ENCODE results near the gene IL3RA.
"Not testable (repeated sequence)": the region's sequence is repeated elsewhere in the genome, so short reads cannot be mapped to it uniquely, and the experiment has no call there.

Gene IL3RA

DNA sequence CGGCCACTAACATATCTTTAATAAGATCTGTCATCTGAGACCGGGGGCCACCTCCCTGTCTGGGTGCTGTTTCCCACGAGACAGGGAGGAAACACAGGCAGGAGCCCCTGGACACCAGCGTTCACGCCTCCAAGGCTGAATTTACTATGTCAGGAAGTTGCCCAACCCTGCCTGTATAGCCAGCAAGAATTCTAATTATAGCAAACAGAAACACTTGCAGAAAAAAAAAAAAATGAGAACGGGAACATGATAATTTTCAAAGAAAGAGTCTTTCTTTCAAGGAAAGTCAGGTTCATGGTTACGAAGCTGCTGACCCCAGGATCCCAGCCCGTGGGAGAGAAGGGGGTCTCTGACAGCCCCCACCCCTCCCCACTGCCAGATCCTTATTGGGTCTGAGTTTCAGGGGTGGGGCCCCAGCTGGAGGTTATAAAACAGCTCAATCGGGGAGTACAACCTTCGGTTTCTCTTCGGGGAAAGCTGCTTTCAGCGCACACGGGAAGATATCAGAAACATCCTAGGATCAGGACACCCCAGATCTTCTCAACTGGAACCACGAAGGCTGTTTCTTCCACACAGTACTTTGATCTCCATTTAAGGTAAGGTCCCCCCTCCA lies at the start of gene IL3RA:
TSS of gene IL3RA (plus strand) at position 455 of the 613 bp plus-strand sequence. CDS start 4,981 bp downstream, outside the sequence.
- H3K4me3 ChIP-seq (ENCODE audit: low read length) = no peak within 1 kb of the TSS
- H3K27ac ChIP-seq (ENCODE audit: low read length) = no peak within 1 kb of the TSS
- H3K9me3 ChIP-seq (ENCODE audit: insufficient read depth, low read depth, low read length) = peaks cover 11% of the 10 kb centered on the region; the same call in 1 of the 2 replicates
- no peaks in the 10 kb centered on the region for H3K4me1 ChIP-seq (ENCODE audit: insufficient read depth, low read length)
- no peaks in the 10 kb centered on the region for H3K36me3 ChIP-seq (ENCODE audit: insufficient read depth, low read depth, low read length)
- H3K9ac ChIP-seq (ENCODE audit: low read depth, low read length) = no peak within 1 kb of the TSS
- H3K27me3 ChIP-seq (ENCODE audit: insufficient read depth, low read length) = no peaks in the 10 kb centered on the region

DNA sequence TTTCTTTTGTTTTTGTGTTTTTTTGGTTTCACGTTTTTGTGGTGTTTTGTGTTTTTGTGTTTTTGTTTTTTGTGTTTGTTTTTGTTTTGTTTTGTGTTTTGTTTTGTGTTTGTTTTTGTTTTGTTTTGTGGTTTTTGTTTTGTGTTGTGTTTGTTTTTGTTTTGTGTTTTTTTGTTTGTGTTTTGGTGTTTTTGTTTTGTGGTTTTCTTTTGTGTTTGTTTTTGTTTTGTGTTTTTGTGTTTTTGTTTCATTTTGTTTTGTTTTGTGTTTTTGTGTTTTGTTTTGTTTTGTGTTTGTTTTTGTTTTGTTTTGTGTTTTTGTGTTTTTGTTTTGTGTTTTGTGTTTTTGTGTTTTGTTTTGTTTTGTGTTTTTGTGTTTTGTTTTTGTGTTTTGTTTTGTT lies 47.0 kb upstream of the IL3RA start:
- Histone ChIP-seq H3K9me3 (ENCODE audit: insufficient read depth, low read depth, low read length) (no peaks in the 10 kb centered on the region), H3K36me3 (ENCODE audit: insufficient read depth, low read depth, low read length) (no peaks in the 10 kb centered on the region), H3K27ac (ENCODE audit: low read length) (no peak overlapping the region), H3K27me3 (ENCODE audit: insufficient read depth, low read length) (no peaks in the 10 kb centered on the region), H3K4me1 (ENCODE audit: insufficient read depth, low read length) (no peaks in the 10 kb centered on the region), H3K4me3 (ENCODE audit: low read length) (no peak overlapping the region), H3K9ac (ENCODE audit: low read depth, low read length) (no peak overlapping the region)

DNA sequence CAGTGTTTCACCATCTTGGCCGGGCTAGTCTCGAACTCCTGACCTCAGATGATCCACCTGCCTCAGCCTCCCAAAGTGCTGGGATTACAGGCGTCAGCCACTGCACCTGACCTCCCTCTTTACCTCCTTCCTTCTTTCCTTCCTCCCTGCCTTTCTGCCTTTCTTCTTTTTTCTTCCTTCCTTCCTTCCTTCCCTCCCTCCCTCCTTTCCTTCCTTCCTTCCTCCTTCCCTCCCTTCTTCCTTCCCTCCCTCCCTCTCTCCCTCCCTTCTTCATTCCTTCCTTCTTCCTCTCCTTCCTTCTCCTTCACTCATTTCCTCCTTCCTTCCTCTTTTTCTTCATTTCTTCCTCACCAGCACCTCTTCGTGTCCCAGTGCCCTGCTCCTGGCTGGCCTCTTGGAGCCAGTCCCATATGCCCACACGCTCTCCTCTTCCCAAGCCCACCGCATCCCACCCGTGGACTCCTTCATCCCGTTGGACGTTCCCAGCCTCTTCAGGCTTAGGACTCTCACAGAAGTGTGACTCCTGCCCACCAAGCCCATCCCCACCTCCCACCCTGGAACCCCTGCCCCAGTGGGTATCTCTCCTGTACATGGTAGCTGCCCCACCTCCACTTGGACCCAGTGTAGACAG lies 45.4 kb upstream of the IL3RA start:
- no peaks in the 10 kb centered on the region for H3K36me3 ChIP-seq (ENCODE audit: insufficient read depth, low read depth, low read length)
- H3K27me3 ChIP-seq (ENCODE audit: insufficient read depth, low read length) = no peaks in the 10 kb centered on the region
- H3K4me3 ChIP-seq (ENCODE audit: low read length) = no peak overlapping the region
- H3K27ac ChIP-seq (ENCODE audit: low read length) = no peak overlapping the region
- no peak overlapping the region for H3K9ac ChIP-seq (ENCODE audit: low read depth, low read length)
- H3K4me1 ChIP-seq (ENCODE audit: insufficient read depth, low read length) = no peaks in the 10 kb centered on the region
- no peaks in the 10 kb centered on the region for H3K9me3 ChIP-seq (ENCODE audit: insufficient read depth, low read depth, low read length)

DNA sequence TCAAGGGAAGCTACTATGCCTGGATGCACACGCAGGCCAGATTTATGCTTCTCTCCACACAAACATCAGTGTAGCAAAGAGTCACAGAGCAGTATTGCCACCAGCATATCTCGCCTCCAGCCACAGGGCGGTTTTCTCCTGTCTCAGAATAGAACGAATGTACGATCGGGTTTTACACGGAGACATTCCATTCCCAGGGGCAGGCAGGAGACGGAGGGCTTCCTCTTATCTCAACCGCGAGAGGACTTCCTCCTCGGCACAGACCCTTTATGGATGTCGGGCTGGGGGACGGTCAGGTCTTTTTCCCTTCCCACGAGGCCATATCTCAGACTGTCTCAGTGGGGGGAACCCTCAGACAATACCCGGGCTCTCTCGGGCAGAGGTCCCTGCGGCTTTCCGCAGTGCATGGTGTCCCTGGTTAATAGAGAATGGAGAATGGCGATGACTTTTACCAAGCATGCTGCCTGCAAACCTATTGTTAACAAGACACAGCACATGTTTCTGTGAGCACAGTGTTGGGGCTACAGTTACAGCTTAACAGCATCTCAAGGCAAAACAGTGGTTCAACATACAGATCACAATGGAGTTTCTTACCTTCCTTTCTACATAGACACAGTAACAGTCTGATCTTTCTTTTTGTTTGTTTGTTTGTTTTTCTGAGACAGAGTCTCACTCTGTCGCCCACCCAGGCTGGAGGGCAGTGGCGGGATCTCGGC lies 43.9 kb upstream of the IL3RA start:
- no peaks in the 10 kb centered on the region for H3K9me3 ChIP-seq (ENCODE audit: insufficient read depth, low read depth, low read length)
- no peak overlapping the region for H3K9ac ChIP-seq (ENCODE audit: low read depth, low read length)
- no peaks in the 10 kb centered on the region for H3K27me3 ChIP-seq (ENCODE audit: insufficient read depth, low read length)
- H3K4me3 ChIP-seq (ENCODE audit: low read length) = no peak overlapping the region
- no peaks in the 10 kb centered on the region for H3K36me3 ChIP-seq (ENCODE audit: insufficient read depth, low read depth, low read length)
- H3K4me1 ChIP-seq (ENCODE audit: insufficient read depth, low read length) = no peaks in the 10 kb centered on the region
- H3K27ac ChIP-seq (ENCODE audit: low read length) = no peak overlapping the region

DNA sequence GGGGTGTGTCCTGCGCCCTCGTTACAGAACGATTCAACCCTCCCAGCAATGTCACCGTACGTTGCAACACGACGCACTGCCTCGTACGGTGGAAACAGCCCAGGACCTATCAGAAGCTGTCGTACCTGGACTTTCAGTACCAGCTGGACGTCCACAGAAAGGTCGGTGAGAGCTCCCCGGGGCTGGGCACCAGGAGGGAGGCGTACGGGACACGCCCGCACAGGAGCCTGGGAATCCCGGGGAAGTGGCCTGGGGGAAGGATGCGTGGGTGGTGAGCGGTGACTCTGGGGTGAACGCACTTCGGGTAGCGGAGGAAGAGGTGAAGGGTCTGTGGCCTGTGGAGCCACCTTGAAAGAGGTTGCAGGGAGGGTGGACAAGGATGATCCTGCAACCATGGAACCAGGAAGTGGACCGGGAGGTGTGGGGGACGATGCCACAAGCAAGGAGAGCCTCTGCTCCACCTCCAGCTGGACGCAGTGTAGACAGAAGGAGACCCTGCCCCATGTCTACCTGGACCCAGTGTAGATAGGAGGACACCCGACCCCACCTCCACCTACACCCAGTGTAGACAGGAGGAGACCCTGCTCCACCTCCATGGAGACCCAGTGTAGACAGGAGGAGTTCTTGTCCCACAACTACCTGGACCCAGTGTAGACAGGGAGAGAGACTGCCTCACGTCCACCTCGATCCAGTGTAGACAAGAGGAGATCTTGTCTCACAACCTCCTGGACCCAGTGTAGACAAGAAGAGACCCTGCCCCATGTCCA lies 42.1 kb upstream of the IL3RA start:
- H3K4me1 ChIP-seq (ENCODE audit: insufficient read depth, low read length) = no peaks in the 10 kb centered on the region
- H3K9ac ChIP-seq (ENCODE audit: low read depth, low read length) = no peak overlapping the region
- H3K36me3 ChIP-seq (ENCODE audit: insufficient read depth, low read depth, low read length) = no peaks in the 10 kb centered on the region
- H3K4me3 ChIP-seq (ENCODE audit: low read length) = no peak overlapping the region
- no peaks in the 10 kb centered on the region; the same call in 1 of the 2 replicates for H3K9me3 ChIP-seq (ENCODE audit: insufficient read depth, low read depth, low read length)
- no peak overlapping the region for H3K27ac ChIP-seq (ENCODE audit: low read length)
- no peaks in the 10 kb centered on the region for H3K27me3 ChIP-seq (ENCODE audit: insufficient read depth, low read length)

DNA sequence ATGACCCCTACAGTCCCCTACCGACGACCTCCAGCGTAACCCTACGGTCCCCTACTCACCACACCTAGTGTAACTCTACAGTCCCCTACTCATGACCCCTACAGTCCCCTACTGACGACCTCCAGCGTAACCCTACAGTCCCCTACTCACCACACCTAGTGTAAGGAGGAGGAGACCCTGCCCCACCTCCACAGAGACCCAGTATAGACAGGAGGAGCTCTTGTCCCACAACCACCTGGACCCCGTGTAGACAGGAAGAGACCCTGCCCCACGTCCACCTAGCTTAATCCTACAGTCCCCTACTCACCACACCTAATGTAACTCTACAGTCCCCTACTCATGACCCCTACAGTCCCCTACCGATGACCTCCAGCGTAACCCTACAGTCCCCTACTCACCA lies 41.0 kb upstream of the IL3RA start:
- Histone ChIP-seq H3K27ac (ENCODE audit: low read length) (no peak overlapping the region), H3K4me3 (ENCODE audit: low read length) (no peak overlapping the region), H3K36me3 (ENCODE audit: insufficient read depth, low read depth, low read length) (no peaks in the 10 kb centered on the region), H3K4me1 (ENCODE audit: insufficient read depth, low read length) (no peaks in the 10 kb centered on the region; the same call in 1 of the 2 replicates), H3K9ac (ENCODE audit: low read depth, low read length) (no peak overlapping the region), H3K27me3 (ENCODE audit: insufficient read depth, low read length) (no peaks in the 10 kb centered on the region), H3K9me3 (ENCODE audit: insufficient read depth, low read depth, low read length) (no peaks in the 10 kb centered on the region; the same call in 1 of the 2 replicates)

DNA sequence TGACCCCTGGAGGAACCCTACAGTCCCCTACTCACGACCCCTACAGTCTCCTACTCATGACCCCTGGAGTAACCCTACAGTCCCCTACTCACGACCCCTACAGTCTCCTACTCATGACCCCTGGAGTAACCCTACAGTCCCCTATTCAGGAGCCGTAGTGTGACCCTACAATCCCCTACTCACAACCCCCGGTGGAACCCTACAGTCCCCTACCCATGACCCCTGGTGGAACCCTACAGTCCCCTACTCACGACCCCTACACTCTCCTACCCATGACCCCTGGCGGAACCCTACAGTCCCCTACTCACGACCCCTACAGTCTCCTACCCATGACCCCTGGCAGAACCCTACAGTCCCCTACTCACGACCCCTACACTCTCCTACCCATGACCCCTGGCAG lies 39.0 kb upstream of the IL3RA start:
- not testable (repeated sequence) for H3K9ac ChIP-seq (ENCODE audit: low read depth, low read length); H3K27me3 ChIP-seq (ENCODE audit: insufficient read depth, low read length); H3K4me1 ChIP-seq (ENCODE audit: insufficient read depth, low read length); H3K27ac ChIP-seq (ENCODE audit: low read length); H3K4me3 ChIP-seq (ENCODE audit: low read length); H3K36me3 ChIP-seq (ENCODE audit: insufficient read depth, low read depth, low read length); H3K9me3 ChIP-seq (ENCODE audit: insufficient read depth, low read depth, low read length)

DNA sequence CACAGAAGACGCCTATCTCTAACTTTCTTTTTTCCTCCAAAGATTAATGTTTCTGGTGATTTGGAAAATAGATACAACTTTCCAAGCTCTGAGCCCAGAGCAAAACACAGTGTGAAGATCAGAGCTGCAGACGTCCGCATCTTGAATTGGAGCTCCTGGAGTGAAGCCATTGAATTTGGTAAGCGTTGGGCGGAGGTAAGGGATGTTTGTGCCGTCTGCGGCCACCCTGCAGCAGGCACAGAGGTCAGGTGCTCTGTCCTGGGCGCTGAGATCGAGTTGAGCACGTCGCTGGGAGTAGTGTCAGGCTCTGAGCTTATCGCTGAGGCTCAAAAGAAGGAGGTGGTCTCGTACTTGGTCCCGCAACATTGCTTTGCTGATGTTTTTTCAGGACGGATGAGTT lies 36.1 kb upstream of the IL3RA start:
- H3K9ac ChIP-seq (ENCODE audit: low read depth, low read length) = no peak overlapping the region
- peak overlapping the region; percentile 23; the same call in 1 of the 2 replicates for H3K4me3 ChIP-seq (ENCODE audit: low read length)
- no peak overlapping the region for H3K27ac ChIP-seq (ENCODE audit: low read length)
- no peaks in the 10 kb centered on the region for H3K27me3 ChIP-seq (ENCODE audit: insufficient read depth, low read length)
- H3K36me3 ChIP-seq (ENCODE audit: insufficient read depth, low read depth, low read length) = no peaks in the 10 kb centered on the region
- H3K9me3 ChIP-seq (ENCODE audit: insufficient read depth, low read depth, low read length) = no peaks in the 10 kb centered on the region; the same call in 1 of the 2 replicates
- H3K4me1 ChIP-seq (ENCODE audit: insufficient read depth, low read length) = no peaks in the 10 kb centered on the region; the same call in 1 of the 2 replicates

DNA sequence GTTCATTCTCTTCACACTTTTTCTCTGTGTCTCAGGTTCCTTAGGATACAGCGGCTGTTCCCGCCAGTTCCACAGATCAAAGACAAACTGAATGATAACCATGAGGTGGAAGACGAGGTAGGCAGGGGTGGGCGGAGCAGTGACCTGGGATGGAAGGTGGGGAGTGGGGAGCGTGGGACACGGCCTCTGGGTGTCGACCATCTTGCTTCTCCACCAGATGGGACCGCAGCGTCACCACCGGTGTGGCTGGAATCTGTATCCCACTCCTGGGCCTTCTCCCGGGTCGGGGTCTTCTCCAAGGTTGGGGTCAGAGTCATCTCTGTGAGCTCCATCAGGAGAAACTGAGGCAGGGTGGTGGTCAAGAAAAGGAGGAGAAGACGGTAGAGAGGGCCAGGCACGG lies 31.2 kb upstream of the IL3RA start:
- Histone ChIP-seq H3K9ac (ENCODE audit: low read depth, low read length) (no peak overlapping the region), H3K9me3 (ENCODE audit: insufficient read depth, low read depth, low read length) (peaks cover 3% of the 10 kb centered on the region; the same call in 1 of the 2 replicates), H3K27me3 (ENCODE audit: insufficient read depth, low read length) (no peaks in the 10 kb centered on the region)

DNA sequence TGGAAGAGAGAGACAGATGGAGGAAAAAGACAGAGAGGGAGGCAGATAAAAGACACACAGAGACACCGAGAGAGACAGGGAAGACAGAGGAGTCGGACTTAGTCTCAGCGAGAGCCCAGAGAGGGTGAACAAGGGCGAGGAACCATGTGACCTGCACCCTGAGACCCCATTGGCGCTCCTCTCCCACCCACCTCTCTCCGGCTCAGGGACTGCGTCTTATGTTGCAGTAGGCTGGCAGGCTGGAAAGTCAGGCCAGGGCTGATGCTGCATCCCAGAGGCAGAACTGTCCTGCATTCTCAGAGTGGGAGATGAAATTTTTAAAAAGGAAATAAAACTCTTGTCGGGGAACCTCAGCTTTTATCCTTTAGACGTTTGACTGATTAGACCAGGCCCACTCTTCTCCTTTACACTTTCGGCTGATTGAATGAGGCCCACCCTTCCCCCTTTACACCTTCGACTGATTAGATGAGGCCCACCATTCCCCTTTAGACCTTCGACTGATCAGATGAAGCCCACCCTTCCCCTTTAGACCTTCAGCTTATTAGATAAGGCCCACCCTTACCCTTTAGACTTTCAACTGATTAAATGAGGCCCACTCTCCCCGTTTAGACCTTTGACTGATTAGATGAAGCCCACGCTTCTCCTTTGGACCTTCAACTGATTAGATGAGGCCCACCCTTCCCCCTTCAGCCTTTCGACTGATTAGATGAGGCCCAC lies 29.5 kb upstream of the IL3RA start:
- Histone ChIP-seq H3K9ac (ENCODE audit: low read depth, low read length) (no peak overlapping the region), H3K27me3 (ENCODE audit: insufficient read depth, low read length) (no peaks in the 10 kb centered on the region), H3K36me3 (ENCODE audit: insufficient read depth, low read depth, low read length) (no peaks in the 10 kb centered on the region), H3K4me1 (ENCODE audit: insufficient read depth, low read length) (no peaks in the 10 kb centered on the region), H3K9me3 (ENCODE audit: insufficient read depth, low read depth, low read length) (peaks cover 3% of the 10 kb centered on the region; the same call in 1 of the 2 replicates), H3K27ac (ENCODE audit: low read length) (no peak overlapping the region), H3K4me3 (ENCODE audit: low read length) (no peak overlapping the region)

More for the DNA sequence above, 31.2 kb upstream of the IL3RA start:
- no peaks in the 10 kb centered on the region for H3K36me3 ChIP-seq (ENCODE audit: insufficient read depth, low read depth, low read length)
- H3K4me3 ChIP-seq (ENCODE audit: low read length) = no peak overlapping the region
- H3K4me1 ChIP-seq (ENCODE audit: insufficient read depth, low read length) = no peaks in the 10 kb centered on the region
- no peak overlapping the region for H3K27ac ChIP-seq (ENCODE audit: low read length)
